22Rv1 (cell line): Measurements from ENCODE around the gene HTR2A.

Experiments
- H3K27ac ChIP-seq: fragments of 450-650 bp; 2 replicates; pipeline ENCODE4 v1.5.1; 2017
- CTCF ChIP-seq: fragments of 450-650 bp; IDR thresholded peaks from 2 replicates; pipeline ENCODE4 v1.5.1; 2017; ENCODE audit warnings: mild to moderate bottlenecking
- ZFX ChIP-seq: fragments of 450-650 bp; IDR thresholded peaks from 2 replicates; pipeline ENCODE4 v1.6.1; 2017; ENCODE audit warnings: antibody characterized with exemption, borderline replicate concordance

HTR2A gene

GRCh38 chr13:46845146-46845545 lies 51.7 kb downstream of the HTR2A start:
- TF ChIP-seq ZFX: no peak
- no peak for TF ChIP-seq CTCF

GRCh38 chr13:46844431-46844830 lies 52.4 kb downstream of the HTR2A start:
- H3K27ac ChIP-seq: no peak overlapping the region
- TF ChIP-seq CTCF: no peak
- TF ChIP-seq ZFX: no peak

More at GRCh38 chr13:46845146-46845545, 51.7 kb downstream of the HTR2A start:
- H3K27ac ChIP-seq: no peak overlapping the region

GRCh38 chr13:46839399-46839798 lies 57.5 kb downstream of the HTR2A start:
- TF ChIP-seq CTCF: no peak
- no peak for TF ChIP-seq ZFX
- no peak overlapping the region for H3K27ac ChIP-seq

GRCh38 chr13:46834657-46835056 lies 62.2 kb downstream of the HTR2A start:
- TF ChIP-seq ZFX (no peak), CTCF (no peak)

GRCh38 chr13:46831588-46832194 lies 65.2 kb downstream of the HTR2A start:
- no peak overlapping the region for H3K27ac ChIP-seq
- TF ChIP-seq ZFX (no peak), CTCF (peak; percentile 86)

More at GRCh38 chr13:46834657-46835056, 62.2 kb downstream of the HTR2A start:
- no peak overlapping the region for H3K27ac ChIP-seq

GRCh38 chr13:46830405-46831005 lies 66.3 kb downstream of the HTR2A start:
- no peak for TF ChIP-seq CTCF
- H3K27ac ChIP-seq: no peak overlapping the region

- TF ChIP-seq CTCF (no peak), ZFX (no peak)
- H3K27ac ChIP-seq: no peak overlapping the region
These were observed 74.3 kb downstream of the HTR2A start for GRCh38 chr13:46822551-46822950.
